IMR-90 (cell line): ENCODE data around the gene NUAK1. TPM values are rescaled to one million over a fixed set of nuclear protein-coding genes. Genes with fewer than 3 reads are reported as not detected.

Source experiments
- ATAC-seq: fragments of 200-7000 bp; cut with Tn5 transposase; 2 replicates; pipeline ENCODE4 v1.9.1; 2020; ENCODE audit warnings: low read depth, mild to moderate bottlenecking, moderate library complexity
- BruUV-seq: library from RNA; stranded (reverse); fragments of 400-500 nt; replicated peaks from 2 replicates; lab custom pipeline; 2021; lab: Mats Ljungman, UMichigan
- CTCF ChIA-PET: fragments of 300-600 bp; formaldehyde crosslinking; extraction: SDS; loops from one replicate; lab custom pipeline; 2021; ENCODE audit warnings: antibody characterized with exemption; lab: Yijun Ruan, JAX
- POLR2A ChIA-PET: fragments of 300-600 bp; sonication (Branson Sonifier 250); formaldehyde crosslinking; loops from one replicate; lab custom pipeline; 2022; ENCODE audit warnings: antibody characterized with exemption; ENCODE audit not compliant: unreplicated experiment; lab: Charles Lee
- DNase-seq: peaks from one replicate; pipeline ENCODE4 v3.0.0; 2013
- H2AFZ ChIP-seq: replicated peaks from 2 replicates; pipeline ENCODE3; 2013; ENCODE audit warnings: low read length, mild to moderate bottlenecking; ENCODE audit not compliant: poor library complexity
- H2AK5ac ChIP-seq: 2 replicates; pipeline ENCODE4 v1.6.1; 2013; ENCODE audit warnings: low read depth, low read length, inconsistent platforms
- H2AK9ac ChIP-seq: replicated peaks from 2 replicates; pipeline ENCODE3; 2013; ENCODE audit warnings: mild to moderate bottlenecking, low read depth, low read length, moderate library complexity; ENCODE audit not compliant: poor library complexity
- H2BK120ac ChIP-seq: 2 replicates; pipeline ENCODE4 v1.6.1; 2013; ENCODE audit warnings: low read depth, low read length, inconsistent platforms
- H2BK15ac ChIP-seq: 3 replicates; pipeline ENCODE4 v1.6.1; 2013; ENCODE audit warnings: low read depth, low read length, inconsistent platforms
- H2BK20ac ChIP-seq: 2 replicates; pipeline ENCODE4 v1.6.1; 2013; ENCODE audit warnings: low read depth, mild to moderate bottlenecking, inconsistent platforms, low read length, moderate library complexity
- H2BK5ac ChIP-seq: 2 replicates; pipeline ENCODE4 v1.6.1; 2013; ENCODE audit warnings: mild to moderate bottlenecking, low read depth, low read length, inconsistent platforms; ENCODE audit not compliant: poor library complexity, severe bottlenecking
- H3K14ac ChIP-seq: replicated peaks from 2 replicates; pipeline ENCODE4 v1.6.1; 2013; ENCODE audit warnings: low read depth, low read length, inconsistent platforms
- H3K18ac ChIP-seq: 2 replicates; pipeline ENCODE4 v1.6.1; 2013; ENCODE audit warnings: low read depth, low read length, control low read depth
- H3K23ac ChIP-seq: 2 replicates; pipeline ENCODE4 v1.6.1; 2013; ENCODE audit warnings: low read depth, low read length, inconsistent platforms
- H3K27ac ChIP-seq: 2 replicates; pipeline ENCODE4 v1.5.1; 2013; ENCODE audit warnings: mild to moderate bottlenecking, control low read depth, low read length; ENCODE audit not compliant: insufficient read depth
- H3K27me3 ChIP-seq: 2 replicates; pipeline ENCODE4 v1.6.1; 2013; ENCODE audit warnings: low read length; ENCODE audit not compliant: control insufficient read depth, insufficient read depth
- H3K36me3 ChIP-seq: 2 replicates; pipeline ENCODE4 v1.6.1; 2013; ENCODE audit warnings: low read length, mixed read lengths; ENCODE audit not compliant: control insufficient read depth, insufficient read depth
- H3K4ac ChIP-seq: 2 replicates; pipeline ENCODE4 v1.6.1; 2013; ENCODE audit warnings: low read depth, low read length, inconsistent platforms
- H3K4me1 ChIP-seq: 2 replicates; pipeline ENCODE4 v1.6.1; 2013; ENCODE audit warnings: low read length, mixed read lengths; ENCODE audit not compliant: control insufficient read depth, insufficient read depth
- H3K4me2 ChIP-seq: 2 replicates; pipeline ENCODE4 v1.6.1; 2013; ENCODE audit warnings: low read depth, mild to moderate bottlenecking, control low read depth, low read length, moderate library complexity
- H3K4me3 ChIP-seq: 2 replicates; pipeline ENCODE4 v1.5.1; 2013; ENCODE audit warnings: low read depth, mild to moderate bottlenecking, control low read depth, low read length, moderate library complexity; ENCODE audit not compliant: insufficient read depth
- H3K56ac ChIP-seq: 2 replicates; pipeline ENCODE4 v1.6.1; 2013; ENCODE audit warnings: low read length, inconsistent platforms; ENCODE audit not compliant: insufficient read depth; ENCODE audit errors: extremely low read depth
- H3K79me1 ChIP-seq, 2 experiments: 2 replicates each; pipeline ENCODE4 v1.6.1; 2013; ENCODE audit warnings: low read length in 2 of 2, inconsistent platforms in 1 of 2, low read depth in 1 of 2
- H3K9ac ChIP-seq: 2 replicates; pipeline ENCODE4 v1.6.1; 2013; ENCODE audit warnings: low read depth, low read length, control low read depth
- H3K9me1 ChIP-seq: 2 replicates; pipeline ENCODE4 v1.6.1; 2013; ENCODE audit warnings: low read length, inconsistent platforms; ENCODE audit not compliant: insufficient read depth
- H3K9me3 ChIP-seq: 2 replicates; pipeline ENCODE4 v1.6.1; 2013; ENCODE audit warnings: low read length; ENCODE audit not compliant: control insufficient read depth, insufficient read depth
- H4K20me1 ChIP-seq: 2 replicates; pipeline ENCODE4 v1.6.1; 2013; ENCODE audit warnings: low read length, inconsistent platforms; ENCODE audit not compliant: insufficient read depth
- H4K5ac ChIP-seq: 2 replicates; pipeline ENCODE4 v1.6.1; 2013; ENCODE audit warnings: mild to moderate bottlenecking, low read depth, low read length, control low read depth
- H4K8ac ChIP-seq, 2 experiments: 2 replicates each; pipeline ENCODE4 v1.6.1; 2013; ENCODE audit warnings: low read depth in 2 of 2, low read length in 2 of 2, control low read depth in 1 of 2, inconsistent platforms in 1 of 2
- H4K91ac ChIP-seq: 2 replicates; pipeline ENCODE4 v1.6.1; 2013; ENCODE audit warnings: low read depth, low read length, inconsistent platforms; ENCODE audit not compliant: insufficient read depth
- CEBPB ChIP-seq: IDR thresholded peaks from 2 replicates; pipeline ENCODE4 v1.6.1; 2012; ENCODE audit warnings: low read depth, low read length, improper control_type of control experiment
- MAZ ChIP-seq: IDR thresholded peaks from 2 replicates; pipeline ENCODE4 v1.6.1; 2012; ENCODE audit warnings: low read depth, mild to moderate bottlenecking, low read length, improper control_type of control experiment, moderate library complexity, borderline replicate concordance
- POLR2A ChIP-seq: IDR thresholded peaks from 2 replicates; pipeline ENCODE4 v1.6.1; 2012; ENCODE audit warnings: mild to moderate bottlenecking, low read depth, low read length
- RFX5 ChIP-seq: IDR thresholded peaks from 2 replicates; pipeline ENCODE4 v1.8.0; 2012; ENCODE audit warnings: low read depth, mild to moderate bottlenecking, low read length, moderate library complexity
- WGBS, 2 experiments: methylation state at CpG; one replicate each; pipeline versions ENCODE4 v1.1.5 to v1.1.7; 2013; ENCODE audit warnings: missing lambda C conversion rate in 2 of 2; ENCODE audit not compliant: insufficient read length in 1 of 2; ENCODE audit errors: extremely low coverage in 2 of 2; 5-methylcytosine and 5-hydroxymethylcytosine counted together
- dilution Hi-C: fragments of 300-500 bp; cut with HindIII; formaldehyde crosslinking; loops from one replicate; pipeline ENCODE4 v1.14.3; 2018; ENCODE audit warnings: low sequenced_read_pairs; ENCODE audit not compliant: unreplicated experiment
- in situ Hi-C: fragments of 300-500 bp; cut with MboI; formaldehyde crosslinking; loops from 3 replicates; pipeline ENCODE4 v1.14.3; 2019; ENCODE audit warnings: low sequenced_read_pairs, inconsistent platforms, mixed read lengths
- intact Hi-C: fragments of 100-400 bp; cut with micrococcal nuclease; formaldehyde crosslinking; loops from 2 replicates; pipeline ENCODE4 v1.10.0; 2022
- polyA plus RNA-seq, 3 experiments: library from polyadenylated mRNA; depleted of rRNA; stranded (reverse); fragments of >200 nt; gene quantifications; 2 replicates each; pipeline ENCODE4 v1.2.3, GENCODE V29; 2012; ENCODE audit warnings: low replicate concordance in 1 of 3
- total RNA-seq: library from RNA; depleted of rRNA; stranded (reverse); fragments of >200 nt; gene quantifications from 2 replicates; pipeline ENCODE4 v1.2.3, GENCODE V29; 2012

The NUAK1 gene
- total and polyA plus RNA-seq, 2 of the 4 experiments (the other 2 are of a cell fraction) = 4.8 to 8.8 TPM

DNA sequence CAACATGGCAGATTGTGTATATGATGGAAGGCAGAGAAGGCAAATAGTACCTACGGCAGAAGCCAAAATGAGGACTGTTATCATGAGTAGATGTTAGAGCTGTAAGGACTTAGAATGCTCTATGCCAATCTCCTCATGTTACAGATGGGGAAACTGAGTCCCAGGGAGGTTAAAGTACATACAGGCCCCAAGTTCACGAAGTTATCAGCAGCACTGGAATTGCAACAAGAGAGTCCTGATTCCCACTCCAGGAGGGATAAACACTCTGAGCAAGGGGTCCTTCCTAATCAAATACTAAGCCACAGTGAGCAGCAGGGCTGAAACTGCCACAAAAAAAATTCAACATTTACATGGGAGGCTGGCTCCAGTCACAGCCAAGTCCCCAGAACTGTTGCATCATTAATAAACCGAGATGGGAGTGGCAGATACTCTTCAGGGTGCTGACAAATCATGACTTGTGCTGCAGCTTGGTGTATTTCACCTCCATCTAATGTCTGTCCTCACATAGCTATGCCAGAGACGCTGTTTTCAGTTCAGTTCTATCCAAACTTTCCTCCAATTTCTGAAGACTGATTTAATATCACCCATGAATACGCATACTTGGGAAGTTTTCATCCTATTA is 24.2 kb downstream of the NUAK1 start:
- TF ChIP-seq MAZ (no peak), RFX5 (no peak), POLR2A (no peak), CEBPB (peak; percentile 76)
- H3K9me3 ChIP-seq = no peaks in the 10 kb centered on the region
- H2BK120ac ChIP-seq = no peak overlapping the region
- no peak overlapping the region for H3K23ac ChIP-seq
- H4K91ac ChIP-seq = peak overlapping the region; percentile 18; the same call in 1 of the 2 replicates
- peak overlapping the region; percentile 3; the same call in 1 of the 2 replicates for H2BK20ac ChIP-seq
- H3K14ac ChIP-seq = 0 out of 2 replicates have a peak overlapping the region, but pooled peaks have one; percentile 4
- peaks cover 18 to 72% of the 10 kb centered on the region in 2 experiments for H3K79me1 ChIP-seq
- H4K8ac ChIP-seq = peak overlapping the region in 1 of 2 experiments; percentile 18; a peak in 2 of 4 replicates
- peaks cover 26% of the 10 kb centered on the region for H3K9me1 ChIP-seq
- no peaks in the 10 kb centered on the region for H3K36me3 ChIP-seq
- WGBS, 2 experiments = 38% methylated on average over 2 of the region's 5 CpGs; no CpG with 5 or more reads in 1 of the 2 experiments
- no peak overlapping the region for H2BK5ac ChIP-seq
- H4K5ac ChIP-seq = no peak overlapping the region
- dilution Hi-C loops = no loop called here
- intact Hi-C loops = no loop called here
- DNase-seq (no peak), ATAC-seq (no peak; the same call in 1 of the 2 replicates)
- H4K20me1 ChIP-seq = peaks cover 23% of the 10 kb centered on the region
- H3K27me3 ChIP-seq = no peaks in the 10 kb centered on the region
- peak overlapping the region; percentile 0 for H2AFZ ChIP-seq
- no peak overlapping the region for H3K4me3 ChIP-seq
- BruUV-seq = no TSS peak
- H3K4me2 ChIP-seq = no peak overlapping the region
- in situ Hi-C loops = no loop called here
- peak overlapping the region; percentile 7 for H3K4ac ChIP-seq
- H2AK5ac ChIP-seq = peak overlapping the region; percentile 57
- CTCF ChIA-PET = no interaction called here
- POLR2A ChIA-PET = no interaction called here
- H3K9ac ChIP-seq = no peak overlapping the region
- no peak overlapping the region for H3K27ac ChIP-seq
- no peak overlapping the region for H3K56ac ChIP-seq
- no peak overlapping the region for H2AK9ac ChIP-seq
- no peak overlapping the region for H3K18ac ChIP-seq
- H2BK15ac ChIP-seq = peak overlapping the region; percentile 28; the same call in 1 of the 3 replicates
- peaks cover 24% of the 10 kb centered on the region for H3K4me1 ChIP-seq
